ENCODE data around the gene IL1RL2. TPM values are rescaled to one million over a fixed set of nuclear protein-coding genes. Genes with fewer than 3 reads are reported as not detected.

Gene IL1RL2
- total RNA-seq, 1 experiment from 2014 or later: not detected

DNA sequence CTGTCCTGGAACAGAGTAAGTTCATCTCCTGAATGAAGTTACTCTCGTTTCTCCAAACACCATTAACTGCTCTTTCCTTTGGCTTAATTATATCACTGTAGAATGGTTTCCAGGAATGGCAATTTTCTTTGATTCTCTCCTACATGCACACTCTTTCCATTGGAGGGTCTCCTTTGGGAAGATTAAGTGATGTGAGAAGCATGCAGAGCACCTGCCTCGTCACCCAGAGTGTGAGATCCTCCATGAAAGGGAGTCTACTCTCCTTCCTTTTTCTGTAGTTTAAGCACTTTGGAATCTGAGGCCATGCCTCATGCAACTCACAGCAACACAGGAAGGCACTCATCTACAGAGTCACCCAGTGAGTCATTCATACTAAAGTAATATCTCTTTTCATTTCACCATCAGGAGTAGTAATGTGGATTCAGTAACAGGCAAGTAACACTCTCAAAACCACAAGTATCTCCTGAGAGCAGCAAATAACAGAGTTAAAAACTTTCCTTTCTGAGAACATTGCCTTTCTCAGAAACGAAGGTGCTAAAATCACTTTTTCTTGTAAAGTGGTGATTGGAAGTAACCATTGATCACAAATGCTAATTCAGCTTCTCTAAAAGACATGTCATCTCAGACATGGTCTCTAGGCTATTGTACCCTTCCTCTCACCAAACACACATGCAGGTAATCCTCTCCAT lies 71.7 kb downstream of the IL1RL2 start:
- BruUV-seq (replicated peaks): no TSS peak
- Histone ChIP-seq H3K4me1 (ENCODE audit: control insufficient read depth in 1 of 2, insufficient read depth in 2 of 2, low read length in 2 of 2) (peaks cover 0 to 12% of the 10 kb centered on the region in 2 experiments; a peak in 1 of 4 replicates), H4K20me1 (ENCODE audit: insufficient read depth) (no peaks in the 10 kb centered on the region), H2AFZ (ENCODE audit: low read depth, low read length, poor library complexity, severe bottlenecking) (no peak overlapping the region), H3K9me2 (ENCODE audit: insufficient read depth) (no peaks in the 10 kb centered on the region), H3K9me3 (ENCODE audit: control insufficient read depth in 1 of 2, insufficient read depth in 1 of 2, low read depth in 1 of 2, low read length in 2 of 2) (no peaks in the 10 kb centered on the region; a peak in 2 of 4 replicates), H3K4me2 (ENCODE audit: low read length) (no peak overlapping the region), H3K27me3 (ENCODE audit: insufficient read depth, low read length) (no peaks in the 10 kb centered on the region), H3K27ac (ENCODE audit: low read depth, low read length) (no peak overlapping the region), H3K79me2 (ENCODE audit: insufficient read depth, low read length) (no peaks in the 10 kb centered on the region), H3K9ac (ENCODE audit: low read length) (no peak overlapping the region), H3K4me3 (replicated peaks in 1 of 2; ENCODE audit: low read depth in 1 of 2, low read length in 2 of 2) (no peak overlapping the region), H3K36me3 (ENCODE audit: control insufficient read depth in 1 of 2, insufficient read depth in 2 of 2, low read length in 2 of 2) (no peaks in the 10 kb centered on the region)
- DNase-seq (ENCODE audit: low read depth, low spot score) (peak; percentile 29), ATAC-seq (no peak)
- ChIA-PET POLR2A (no interaction called here), RAD21 (ENCODE audit: low non-redundant PET in 1 of 2, low total read pairs in 2 of 2, uncharacterized antibody in 2 of 2, unreplicated experiment in 2 of 2) (no interaction called here), CTCF (interaction anchor here (1.3 kb wide), 1 partner anchor 18 kb away, joined by 7 read pairs; no protein-coding TSS in a partner anchor)
- no peak for TF ChIP-seq SIN3A (IDR thresholded peaks at IDR 0.05; ENCODE audit: low read depth)
- TF ChIP-seq POLR2A (IDR thresholded peaks at IDR 0.05; ENCODE audit: borderline replicate concordance, extremely low read depth, insufficient read depth, insufficient read length): no peak
- no peak for TF ChIP-seq ATF3 (IDR thresholded peaks at IDR 0.05)
- no peak for TF ChIP-seq YY1 (IDR thresholded peaks at IDR 0.05; ENCODE audit: extremely low read depth, insufficient replicate concordance, low read depth, low read length)
- no peak for TF ChIP-seq EZH2 (IDR thresholded peaks at IDR 0.05)
- no peak for TF ChIP-seq EZH2phosphoT487 (IDR thresholded peaks at IDR 0.05; ENCODE audit: borderline replicate concordance)
- TF ChIP-seq EGR1 (IDR thresholded peaks at IDR 0.05; ENCODE audit: low read depth): no peak
- TF ChIP-seq FOSL1 (IDR thresholded peaks at IDR 0.05; ENCODE audit: low read depth): peak; percentile 68
- no peak for TF ChIP-seq ZNF274 (IDR thresholded peaks at IDR 0.05; ENCODE audit: low read depth, low read length)
- TF ChIP-seq CBX3 (IDR thresholded peaks at IDR 0.05; ENCODE audit: low read depth): peak; percentile 56; the same call in 1 of the 2 replicates
- no peak for TF ChIP-seq ELF1 (IDR thresholded peaks at IDR 0.05; ENCODE audit: borderline replicate concordance, low read depth)
- TF ChIP-seq, protein P1, sequence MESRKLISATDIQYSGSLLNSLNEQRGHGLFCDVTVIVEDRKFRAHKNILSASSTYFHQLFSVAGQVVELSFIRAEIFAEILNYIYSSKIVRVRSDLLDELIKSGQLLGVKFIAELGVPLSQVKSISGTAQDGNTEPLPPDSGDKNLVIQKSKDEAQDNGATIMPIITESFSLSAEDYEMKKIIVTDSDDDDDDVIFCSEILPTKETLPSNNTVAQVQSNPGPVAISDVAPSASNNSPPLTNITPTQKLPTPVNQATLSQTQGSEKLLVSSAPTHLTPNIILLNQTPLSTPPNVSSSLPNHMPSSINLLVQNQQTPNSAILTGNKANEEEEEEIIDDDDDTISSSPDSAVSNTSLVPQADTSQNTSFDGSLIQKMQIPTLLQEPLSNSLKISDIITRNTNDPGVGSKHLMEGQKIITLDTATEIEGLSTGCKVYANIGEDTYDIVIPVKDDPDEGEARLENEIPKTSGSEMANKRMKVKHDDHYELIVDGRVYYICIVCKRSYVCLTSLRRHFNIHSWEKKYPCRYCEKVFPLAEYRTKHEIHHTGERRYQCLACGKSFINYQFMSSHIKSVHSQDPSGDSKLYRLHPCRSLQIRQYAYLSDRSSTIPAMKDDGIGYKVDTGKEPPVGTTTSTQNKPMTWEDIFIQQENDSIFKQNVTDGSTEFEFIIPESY (IDR thresholded peaks at IDR 0.05; ENCODE audit: extremely low read depth, insufficient replicate concordance, low read length): no peak
- TF ChIP-seq CEBPB (IDR thresholded peaks at IDR 0.05; ENCODE audit: low read depth): peak; percentile 92
- TF ChIP-seq JUND (IDR thresholded peaks at IDR 0.05): peak; percentile 55
- TF ChIP-seq SP1 (IDR thresholded peaks at IDR 0.05; ENCODE audit: low read depth): peak; percentile 73
- no peak for TF ChIP-seq ZFX (IDR thresholded peaks at IDR 0.05)
- TF ChIP-seq, protein P2, sequence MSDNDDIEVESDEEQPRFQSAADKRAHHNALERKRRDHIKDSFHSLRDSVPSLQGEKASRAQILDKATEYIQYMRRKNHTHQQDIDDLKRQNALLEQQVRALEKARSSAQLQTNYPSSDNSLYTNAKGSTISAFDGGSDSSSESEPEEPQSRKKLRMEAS (IDR thresholded peaks at IDR 0.05): 0 out of 2 replicates have a peak, but pooled peaks have one; percentile 26
- no peak for TF ChIP-seq REST (IDR thresholded peaks at IDR 0.05; ENCODE audit: low read depth)
- intact Hi-C loops (cut with micrococcal nuclease): loop anchor here (5.0 kb wide), 1 partner anchor 184 kb away; no protein-coding TSS in a partner anchor

Data from HCT116 (cell line).